BLaER1 treated with 17β-estradiol and CSF1 and Interleukin-3, amounts not matched to agents 10 nM and 100 nM (cell line): Measurements from ENCODE around the gene CHDH.

Experiments used
- H3K27ac ChIP-seq, 11 experiments: shearing (Covaris generic); formaldehyde crosslinking; 2 replicates each; pipeline ENCODE4 v1.8.1; 2022
- H3K27me3 ChIP-seq, 11 experiments: shearing (Covaris generic); formaldehyde crosslinking; 2 replicates each; pipeline ENCODE4 v1.8.1; 2022
- H3K36me3 ChIP-seq, 11 experiments: shearing (Covaris generic); formaldehyde crosslinking; 2 replicates each; pipeline ENCODE4 v1.8.1; 2022
- H3K4me1 ChIP-seq, 10 experiments: shearing (Covaris generic); formaldehyde crosslinking; 2 replicates each; pipeline ENCODE4 v1.8.1; 2022
- H3K4me2 ChIP-seq, 11 experiments: shearing (Covaris generic); formaldehyde crosslinking; 2 replicates each; pipeline ENCODE4 v1.8.1; 2022
- H3K4me3 ChIP-seq, 10 experiments: shearing (Covaris generic); formaldehyde crosslinking; 2 replicates each; pipeline ENCODE4 v1.8.1; 2022
- H3K9ac ChIP-seq, 11 experiments: shearing (Covaris generic); formaldehyde crosslinking; 2 replicates each; pipeline ENCODE4 v1.8.1; 2022
- H3K9me3 ChIP-seq, 11 experiments: shearing (Covaris generic); formaldehyde crosslinking; replicated peaks in 1 of 11; 2 replicates each; pipeline ENCODE4 v1.8.1; 2022
- H4K20me1 ChIP-seq, 11 experiments: shearing (Covaris generic); formaldehyde crosslinking; 2 replicates each; pipeline ENCODE4 v1.8.1; 2022
- Cebpa-rat ChIP-seq, 11 experiments: shearing (Covaris generic); IDR thresholded peaks; 2 replicates each; pipeline ENCODE4 v1.8.1; 2022

Gene CHDH

GRCh38 chr3:53846134-53846850 is at the start of gene CHDH, which contains the start of gene IL17RB:
Gene CHDH (minus strand): TSS chr3:53846419. CDS start chr3:53824008, 22,411 bp downstream.
Gene IL17RB (plus strand): TSS chr3:53846568. CDS start chr3:53846589, 21 bp downstream.
- no peak within 1 kb of the TSS for H3K27ac ChIP-seq
- H3K27me3 ChIP-seq: peaks cover 31 to 48% (median 40%) of the 10 kb centered on the region in 11 experiments
- H3K4me3 ChIP-seq: peak within 1 kb of the TSS in 6 of 10 experiments; percentile 7 to 49 (median 43); a peak in 9 of 20 replicates
- H3K36me3 ChIP-seq: no peaks in the 10 kb centered on the region
- no peak for TF ChIP-seq Cebpa-rat (IDR thresholded peaks at IDR 0.05)
- H3K9me3 ChIP-seq: peaks cover 11 to 20% (median 15%) of the 10 kb centered on the region in 11 experiments; a peak in 21 of 22 replicates
- H3K9ac ChIP-seq: peak within 1 kb of the TSS in 2 of 11 experiments; percentile 22 to 48; a peak in 2 of 22 replicates
- peaks cover 0 to 12% (median 3%) of the 10 kb centered on the region in 10 experiments; a peak in 9 of 20 replicates for H3K4me1 ChIP-seq
- H3K4me2 ChIP-seq: peak within 1 kb of the TSS in 7 of 11 experiments; percentile 12 to 69 (median 35); a peak in 10 of 22 replicates
- H4K20me1 ChIP-seq: peaks cover 0 to 4% (median 0%) of the 10 kb centered on the region in 11 experiments; a peak in 1 of 22 replicates

DNA sequence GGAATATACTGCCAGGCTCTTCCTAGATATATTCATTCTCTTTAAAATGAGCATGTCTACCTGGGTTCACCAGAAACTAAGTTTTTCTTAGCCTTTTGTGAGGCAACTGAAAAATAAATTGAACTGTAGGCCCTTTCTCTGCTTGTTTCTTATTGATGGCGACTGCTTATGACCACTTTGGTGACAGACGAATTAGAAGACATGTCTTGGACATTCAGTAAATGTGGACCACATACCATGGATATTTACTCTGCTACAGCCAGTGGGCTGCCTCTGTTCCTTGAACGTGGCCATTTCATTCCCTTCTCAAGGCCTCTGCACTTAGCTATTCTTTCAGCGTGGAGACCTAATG is 46.0 kb upstream of the CHDH start:
- Histone ChIP-seq H3K9me3 (peaks cover 0 to 6% (median 0%) of the 10 kb centered on the region in 11 experiments; a peak in 2 of 22 replicates), H3K27me3 (no peaks in the 10 kb centered on the region), H3K4me2 (peak overlapping the region; percentile 67 to 87 (median 77)), H3K9ac (peak overlapping the region; percentile 38 to 92 (median 69); a peak in 21 of 22 replicates), H3K4me1 (peaks cover 21 to 41% (median 35%) of the 10 kb centered on the region in 10 experiments), H4K20me1 (peaks cover 5 to 41% (median 20%) of the 10 kb centered on the region in 11 experiments; a peak in 12 of 22 replicates), H3K4me3 (peak overlapping the region; percentile 57 to 97 (median 88)), H3K27ac (peak overlapping the region; percentile 72 to 95 (median 82)), H3K36me3 (peaks cover 0 to 23% (median 12%) of the 10 kb centered on the region in 11 experiments; a peak in 17 of 22 replicates)
- no peak for TF ChIP-seq Cebpa-rat (IDR thresholded peaks at IDR 0.05)

- Histone ChIP-seq H3K4me1 (peaks cover 21 to 46% (median 39%) of the 10 kb centered on the region in 10 experiments), H3K27ac (peak within 1 kb of the TSS; percentile 75 to 95 (median 86)), H3K9ac (peak within 1 kb of the TSS; percentile 80 to 97 (median 90))
Observed at GRCh38 chr3:53891497-53892285, 45.5 kb upstream of the CHDH start, which contains the start of gene SELENOK. Gene SELENOK (minus strand): TSS chr3:53891859.

GRCh38 chr3:53890726-53891475 is 44.7 kb upstream of the CHDH start:
- Histone ChIP-seq H3K27me3 (no peaks in the 10 kb centered on the region), H4K20me1 (peaks cover 5 to 45% (median 20%) of the 10 kb centered on the region in 11 experiments; a peak in 13 of 22 replicates), H3K9me3 (peaks cover 0 to 6% (median 0%) of the 10 kb centered on the region in 11 experiments; a peak in 2 of 22 replicates), H3K36me3 (peaks cover 11 to 36% (median 25%) of the 10 kb centered on the region in 11 experiments; a peak in 21 of 22 replicates), H3K9ac (peak overlapping the region; percentile 80 to 97 (median 90)), H3K4me3 (peak overlapping the region; percentile 83 to 97 (median 90)), H3K4me1 (peaks cover 21 to 48% (median 39%) of the 10 kb centered on the region in 10 experiments), H3K27ac (peak overlapping the region; percentile 75 to 95 (median 86)), H3K4me2 (peak overlapping the region; percentile 90 to 97 (median 94))
- no peak for TF ChIP-seq Cebpa-rat (IDR thresholded peaks at IDR 0.05)

More at GRCh38 chr3:53891497-53892285, 45.5 kb upstream of the CHDH start, which contains the start of gene SELENOK:
- no peaks in the 10 kb centered on the region for H3K27me3 ChIP-seq
- peak within 1 kb of the TSS; percentile 83 to 97 (median 90) for H3K4me3 ChIP-seq
- H3K36me3 ChIP-seq: peaks cover 5 to 29% (median 17%) of the 10 kb centered on the region in 11 experiments; a peak in 17 of 22 replicates
- H3K4me2 ChIP-seq: peak within 1 kb of the TSS; percentile 90 to 97 (median 94)
- no peak for TF ChIP-seq Cebpa-rat (IDR thresholded peaks at IDR 0.05)
- peaks cover 0 to 6% (median 0%) of the 10 kb centered on the region in 11 experiments; a peak in 2 of 22 replicates for H3K9me3 ChIP-seq
- peaks cover 5 to 45% (median 20%) of the 10 kb centered on the region in 11 experiments; a peak in 13 of 22 replicates for H4K20me1 ChIP-seq

GRCh38 chr3:53888232-53888631 is 42.0 kb upstream of the CHDH start:
- H3K27me3 ChIP-seq: no peaks in the 10 kb centered on the region
- H3K27ac ChIP-seq: no peak overlapping the region
- peaks cover 5 to 45% (median 20%) of the 10 kb centered on the region in 11 experiments; a peak in 13 of 22 replicates for H4K20me1 ChIP-seq
- peaks cover 0 to 6% (median 0%) of the 10 kb centered on the region in 11 experiments; a peak in 2 of 22 replicates for H3K9me3 ChIP-seq
- H3K9ac ChIP-seq: no peak overlapping the region
- peak overlapping the region in 4 of 11 experiments; percentile 2 to 69 (median 39); a peak in 5 of 22 replicates for H3K4me2 ChIP-seq
- TF ChIP-seq Cebpa-rat (IDR thresholded peaks at IDR 0.05): no peak
- H3K36me3 ChIP-seq: peaks cover 37 to 63% (median 52%) of the 10 kb centered on the region in 11 experiments
- no peak overlapping the region for H3K4me3 ChIP-seq
- peaks cover 21 to 48% (median 39%) of the 10 kb centered on the region in 10 experiments for H3K4me1 ChIP-seq

- no peak overlapping the region for H3K9ac ChIP-seq
- no peak overlapping the region for H3K27ac ChIP-seq
- H4K20me1 ChIP-seq: peaks cover 5 to 45% (median 20%) of the 10 kb centered on the region in 11 experiments; a peak in 13 of 22 replicates
- peak overlapping the region in 6 of 11 experiments; percentile 26 to 69 (median 50); a peak in 11 of 22 replicates for H3K4me2 ChIP-seq
- TF ChIP-seq Cebpa-rat (IDR thresholded peaks at IDR 0.05): no peak
- H3K9me3 ChIP-seq: peaks cover 0 to 2% (median 0%) of the 10 kb centered on the region in 11 experiments; a peak in 2 of 22 replicates
- H3K36me3 ChIP-seq: peaks cover 37 to 70% (median 57%) of the 10 kb centered on the region in 11 experiments
- H3K4me3 ChIP-seq: no peak overlapping the region
- H3K27me3 ChIP-seq: no peaks in the 10 kb centered on the region
- H3K4me1 ChIP-seq: peaks cover 20 to 47% (median 38%) of the 10 kb centered on the region in 10 experiments
Observed at GRCh38 chr3:53887446-53887845, 41.2 kb upstream of the CHDH start.

- H3K36me3 ChIP-seq: peaks cover 39 to 76% (median 60%) of the 10 kb centered on the region in 11 experiments
- no peak overlapping the region for H3K27ac ChIP-seq
Observed at GRCh38 chr3:53885239-53885638, 39.0 kb upstream of the CHDH start.

More at GRCh38 chr3:53885239-53885638, 39.0 kb upstream of the CHDH start:
- Histone ChIP-seq H3K4me2 (no peak overlapping the region), H3K9me3 (no peaks in the 10 kb centered on the region), H4K20me1 (peaks cover 3 to 35% (median 16%) of the 10 kb centered on the region in 11 experiments; a peak in 12 of 22 replicates), H3K4me3 (no peak overlapping the region), H3K27me3 (no peaks in the 10 kb centered on the region), H3K4me1 (peaks cover 22 to 45% (median 38%) of the 10 kb centered on the region in 10 experiments), H3K9ac (no peak overlapping the region)
- TF ChIP-seq Cebpa-rat (IDR thresholded peaks at IDR 0.05): no peak
